ENCODE results near the gene CDKAL1.

CDKAL1 gene

GRCh38 chr6:21157186-21157929 lies 623.1 kb downstream of the CDKAL1 start:
- DNase-seq: no peak

- DNase-seq: no peak
Observed at GRCh38 chr6:21158149-21158548, 623.9 kb downstream of the CDKAL1 start.

GRCh38 chr6:21158873-21159272 lies 624.6 kb downstream of the CDKAL1 start:
- DNase-seq: no peak

GRCh38 chr6:21159465-21159864 lies 625.2 kb downstream of the CDKAL1 start:
- no peak for DNase-seq

- no peak for DNase-seq
Observed at GRCh38 chr6:21161707-21162106, 627.5 kb downstream of the CDKAL1 start.

DNA sequence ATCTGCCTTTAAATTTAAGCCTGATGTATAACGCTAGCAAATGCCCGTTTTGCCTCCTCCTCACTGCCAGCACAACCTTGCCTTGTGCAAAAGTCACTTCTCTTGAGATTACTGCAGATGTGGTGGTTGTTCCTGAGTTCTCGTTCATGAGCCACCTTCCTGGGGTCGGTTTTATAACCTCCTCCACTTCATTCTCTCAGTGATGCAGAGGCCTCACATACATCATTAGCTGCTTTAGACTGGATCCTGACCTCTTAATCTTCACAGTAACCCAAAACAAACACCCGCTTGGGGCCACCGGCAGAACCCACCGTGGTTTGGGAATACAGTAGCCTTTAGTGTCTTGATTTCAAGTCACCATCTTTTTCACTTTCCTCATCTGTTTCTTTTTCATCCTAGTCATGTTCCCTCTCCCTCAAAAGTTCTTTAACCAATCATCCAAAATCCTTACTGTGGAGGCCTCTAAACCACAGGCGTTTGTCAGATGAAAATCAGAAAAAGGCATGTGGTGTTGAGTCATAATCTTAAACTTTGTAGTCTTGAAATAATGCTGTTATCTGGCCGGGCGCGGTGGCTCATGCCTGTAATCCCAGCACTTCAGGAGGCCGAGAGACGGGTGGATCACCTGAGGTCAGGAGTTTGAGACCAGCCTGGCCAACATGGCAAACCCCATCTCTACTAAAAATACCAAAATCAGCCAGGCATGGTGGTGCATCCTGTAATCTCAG lies 629.0 kb downstream of the CDKAL1 start:
- no peak for DNase-seq

GRCh38 chr6:21163838-21164180 lies 629.6 kb downstream of the CDKAL1 start:
- no peak for DNase-seq

DNA sequence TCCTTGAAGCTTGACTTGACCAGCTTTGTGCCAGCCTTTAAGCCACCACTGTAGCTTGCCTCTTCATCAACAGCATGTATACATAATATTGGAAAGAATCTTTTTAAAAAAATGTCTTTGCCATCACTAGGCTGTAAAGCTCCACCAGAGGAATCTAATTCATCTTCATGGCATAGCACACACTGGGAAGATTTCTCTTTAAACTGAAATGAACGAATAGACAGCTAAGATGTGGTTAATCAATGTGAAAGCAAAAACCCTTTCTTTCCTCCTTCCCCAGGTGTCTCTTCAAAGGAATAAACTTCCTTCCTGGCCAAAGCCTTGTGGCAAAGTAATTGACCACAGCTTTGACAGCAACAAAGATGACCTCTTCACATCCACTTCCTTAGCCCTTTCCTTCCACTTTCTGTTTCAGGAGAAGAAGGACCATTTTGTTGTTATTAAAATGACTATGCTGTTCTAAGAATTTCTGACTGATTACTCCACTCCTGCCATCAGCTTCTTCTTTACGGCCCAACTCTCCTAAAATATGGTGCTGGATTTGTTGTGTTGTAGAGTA lies 630.6 kb downstream of the CDKAL1 start:
- DNase-seq: no peak

DNA sequence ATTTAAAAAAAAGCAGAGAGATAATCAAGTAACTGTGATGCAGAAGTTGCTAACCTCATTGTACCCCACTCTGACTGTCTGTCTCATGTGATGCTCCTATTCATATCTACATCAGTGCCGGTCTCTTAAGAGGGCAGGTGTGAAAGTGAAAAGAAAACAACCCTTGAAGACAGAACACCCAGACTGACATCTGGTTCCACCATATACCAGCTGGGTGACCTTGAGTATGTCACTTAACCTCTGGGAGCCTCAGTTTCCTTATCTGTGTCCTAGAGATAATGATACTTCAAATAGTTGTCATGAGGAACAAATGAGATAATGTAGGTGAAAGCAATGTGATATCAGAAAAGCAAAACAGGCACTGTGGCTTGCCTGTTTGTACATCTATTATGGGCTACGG lies 632.5 kb downstream of the CDKAL1 start:
- DNase-seq: no peak

- DNase-seq: no peak
Observed at GRCh38 chr6:21167790-21168189, 633.5 kb downstream of the CDKAL1 start.

GRCh38 chr6:21171801-21172200 lies 637.5 kb downstream of the CDKAL1 start:
- DNase-seq: no peak

GRCh38 chr6:21173031-21173430 lies 638.8 kb downstream of the CDKAL1 start:
- no peak for DNase-seq

- DNase-seq: no peak
Observed at GRCh38 chr6:21173678-21174077, 639.4 kb downstream of the CDKAL1 start.

- no peak for DNase-seq
Observed at GRCh38 chr6:21176197-21176596, 641.9 kb downstream of the CDKAL1 start.

- DNase-seq: no peak
Observed at GRCh38 chr6:21180155-21180554, 645.9 kb downstream of the CDKAL1 start.

- DNase-seq: no peak
Observed at GRCh38 chr6:21180800-21181337, 646.6 kb downstream of the CDKAL1 start.

- DNase-seq: no peak
Observed at GRCh38 chr6:21181866-21182265, 647.6 kb downstream of the CDKAL1 start.

DNA sequence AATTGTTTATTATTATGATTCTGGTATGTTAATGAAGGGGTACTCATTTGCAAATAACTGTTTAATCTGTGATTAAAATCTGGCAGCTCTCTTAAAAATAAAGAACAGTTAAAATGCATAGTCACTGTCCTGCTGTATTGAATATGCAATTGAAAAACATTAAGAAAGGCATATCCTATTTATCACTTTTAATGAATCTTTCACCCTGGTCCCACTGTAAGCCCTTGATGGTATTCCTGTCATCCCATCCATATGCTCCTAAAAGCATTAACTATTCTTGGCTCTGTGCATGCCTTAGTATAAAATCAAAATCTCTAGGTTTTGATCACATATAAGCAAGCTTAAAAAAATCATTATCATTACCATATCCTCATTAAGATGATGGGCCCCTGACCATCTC lies 648.3 kb downstream of the CDKAL1 start:
- DNase-seq: no peak

DNA sequence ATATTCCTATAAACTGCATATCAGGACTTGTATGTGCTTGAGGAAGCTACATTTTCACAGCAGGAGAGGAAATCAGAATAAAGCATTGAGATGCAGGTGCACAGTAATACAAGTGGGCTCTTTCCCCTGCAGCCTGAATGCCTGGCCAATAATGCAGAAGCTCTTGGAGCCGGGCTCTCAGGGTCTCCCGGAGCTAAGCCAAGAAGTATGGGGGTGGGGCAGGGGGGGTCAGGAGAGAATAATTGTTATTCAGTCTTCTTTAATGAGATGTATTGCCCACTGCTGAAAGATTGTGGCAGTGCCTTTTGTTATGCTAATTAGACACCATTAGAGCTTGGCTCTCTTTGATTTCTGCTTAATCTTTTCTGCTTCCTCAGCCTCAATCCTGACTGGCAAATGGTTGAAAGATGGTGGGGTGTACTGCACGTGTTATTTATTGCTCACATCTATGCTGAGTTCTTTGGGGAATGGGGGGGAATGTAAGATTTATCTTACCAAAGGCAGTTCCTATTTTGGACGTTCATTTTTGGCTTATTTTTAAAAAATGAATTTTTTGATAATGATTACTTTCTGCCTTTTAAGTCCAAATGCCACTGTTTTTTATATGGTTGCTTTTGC lies 651.7 kb downstream of the CDKAL1 start:
- no peak for DNase-seq

GRCh38 chr6:21186479-21187055 lies 652.3 kb downstream of the CDKAL1 start:
- DNase-seq: no peak

DNA sequence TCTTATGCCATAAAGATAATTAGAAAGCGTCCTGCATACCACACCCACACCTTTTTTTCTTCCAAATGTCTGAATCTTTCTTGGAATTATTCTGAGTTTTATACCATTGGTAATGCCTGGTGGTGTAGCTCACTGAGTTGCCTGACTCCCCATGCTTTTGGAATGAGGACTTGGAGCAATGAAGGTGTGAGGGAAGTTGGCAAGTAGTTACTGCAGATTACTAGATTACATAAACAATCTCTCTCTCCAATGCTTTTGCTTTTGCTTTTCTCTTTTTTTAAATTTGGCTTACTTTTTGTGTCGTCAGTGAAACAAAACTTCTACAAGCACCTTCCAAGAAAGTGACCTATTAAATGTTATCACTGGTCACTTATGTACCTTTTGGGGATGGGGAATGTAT lies 653.2 kb downstream of the CDKAL1 start:
- no peak for DNase-seq

DNA sequence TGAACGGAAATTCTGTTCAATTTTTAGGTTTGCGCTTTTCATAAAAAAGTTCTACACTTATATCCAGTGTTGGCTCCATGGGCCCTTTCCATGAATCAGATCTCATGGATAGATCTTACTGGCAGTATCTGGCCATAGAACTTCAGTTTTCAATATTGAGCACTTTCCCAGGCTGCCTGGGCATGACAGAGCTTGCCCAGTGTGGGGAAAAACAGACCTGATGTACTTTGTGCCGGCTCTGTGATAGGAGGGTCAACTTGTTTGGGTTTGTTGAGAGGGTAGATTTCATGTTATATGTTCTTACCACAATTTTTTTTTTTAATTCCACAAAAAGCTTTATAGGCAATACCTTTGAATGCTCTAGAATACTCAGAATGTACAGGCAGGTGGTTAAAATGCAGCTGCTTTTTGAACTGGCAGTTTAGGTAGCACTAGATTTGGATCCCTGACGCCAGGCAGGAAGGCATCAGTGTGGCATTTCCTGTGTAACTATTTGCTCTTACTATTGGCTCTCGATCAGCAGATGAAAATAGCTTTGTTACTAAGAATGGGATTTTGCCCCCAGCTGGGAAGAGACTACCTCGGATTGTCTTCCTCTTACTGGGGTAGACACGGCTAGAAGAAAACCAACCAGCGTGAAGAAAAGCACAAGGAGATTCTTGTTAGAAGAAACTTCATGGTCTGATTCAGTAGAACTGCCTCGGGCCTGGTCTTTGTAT lies 654.4 kb downstream of the CDKAL1 start:
- DNase-seq: no peak
